ENCODE measurements around the gene SHC3.

The SHC3 gene

DNA sequence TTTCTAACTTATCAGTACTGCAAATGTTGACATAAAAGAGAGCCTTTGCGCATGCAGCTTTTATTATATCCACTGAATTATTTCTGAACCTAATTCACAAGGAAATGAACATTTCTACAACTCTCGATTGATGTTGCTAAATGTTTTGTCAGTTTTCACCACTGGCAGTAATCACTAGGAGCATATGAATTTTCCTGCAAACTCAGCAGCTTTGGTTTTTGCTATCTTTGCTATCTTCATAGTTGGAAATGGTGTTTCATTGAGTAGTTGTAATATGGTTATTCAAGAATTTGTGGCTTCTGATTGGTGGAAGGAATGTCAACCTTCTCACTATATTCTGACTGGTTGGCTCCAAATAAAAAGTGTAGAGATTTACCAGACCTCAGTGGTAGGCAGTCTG lies 8.9 kb upstream of the SHC3 start:
- ChIA-PET POLR2A (no interaction called here), CTCF (interaction anchor here (1.3 kb wide), 1 partner anchor 11 kb away, joined by 3 read pairs; no protein-coding TSS in a partner anchor)
- no peak for DNase-seq (ENCODE audit: extremely low spot score)
- TF ChIP-seq, protein P1, sequence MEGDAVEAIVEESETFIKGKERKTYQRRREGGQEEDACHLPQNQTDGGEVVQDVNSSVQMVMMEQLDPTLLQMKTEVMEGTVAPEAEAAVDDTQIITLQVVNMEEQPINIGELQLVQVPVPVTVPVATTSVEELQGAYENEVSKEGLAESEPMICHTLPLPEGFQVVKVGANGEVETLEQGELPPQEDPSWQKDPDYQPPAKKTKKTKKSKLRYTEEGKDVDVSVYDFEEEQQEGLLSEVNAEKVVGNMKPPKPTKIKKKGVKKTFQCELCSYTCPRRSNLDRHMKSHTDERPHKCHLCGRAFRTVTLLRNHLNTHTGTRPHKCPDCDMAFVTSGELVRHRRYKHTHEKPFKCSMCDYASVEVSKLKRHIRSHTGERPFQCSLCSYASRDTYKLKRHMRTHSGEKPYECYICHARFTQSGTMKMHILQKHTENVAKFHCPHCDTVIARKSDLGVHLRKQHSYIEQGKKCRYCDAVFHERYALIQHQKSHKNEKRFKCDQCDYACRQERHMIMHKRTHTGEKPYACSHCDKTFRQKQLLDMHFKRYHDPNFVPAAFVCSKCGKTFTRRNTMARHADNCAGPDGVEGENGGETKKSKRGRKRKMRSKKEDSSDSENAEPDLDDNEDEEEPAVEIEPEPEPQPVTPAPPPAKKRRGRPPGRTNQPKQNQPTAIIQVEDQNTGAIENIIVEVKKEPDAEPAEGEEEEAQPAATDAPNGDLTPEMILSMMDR (IDR thresholded peaks at IDR 0.05; ENCODE audit: control extremely low read depth, extremely low read depth, low read depth, missing control alignments): no peak

DNA sequence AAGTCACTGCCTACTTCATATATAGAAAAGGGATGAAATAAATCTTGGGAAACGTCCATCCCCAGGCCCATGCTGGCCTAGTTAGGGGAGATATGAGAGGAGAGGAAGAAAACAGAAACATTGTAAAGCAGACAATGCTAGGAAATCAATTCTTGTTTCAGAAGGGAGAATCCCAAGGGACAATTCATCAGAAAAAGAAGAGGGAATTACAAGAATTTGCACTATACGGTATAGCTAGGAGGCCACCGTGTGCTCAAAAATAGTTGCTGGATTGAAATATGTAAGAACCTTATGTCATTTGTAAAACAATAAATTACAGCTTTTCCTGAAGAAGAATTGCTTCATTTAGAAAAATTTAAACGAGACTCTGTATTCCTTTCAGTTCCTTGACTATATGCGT lies 8.3 kb upstream of the SHC3 start:
- TF ChIP-seq, protein P1 (IDR thresholded peaks at IDR 0.05; ENCODE audit: control extremely low read depth, extremely low read depth, low read depth, missing control alignments): no peak
- DNase-seq (ENCODE audit: extremely low spot score): no peak
- ChIA-PET CTCF (interaction anchor here (1.3 kb wide), 1 partner anchor 11 kb away, joined by 3 read pairs; no protein-coding TSS in a partner anchor), POLR2A (no interaction called here)

DNA sequence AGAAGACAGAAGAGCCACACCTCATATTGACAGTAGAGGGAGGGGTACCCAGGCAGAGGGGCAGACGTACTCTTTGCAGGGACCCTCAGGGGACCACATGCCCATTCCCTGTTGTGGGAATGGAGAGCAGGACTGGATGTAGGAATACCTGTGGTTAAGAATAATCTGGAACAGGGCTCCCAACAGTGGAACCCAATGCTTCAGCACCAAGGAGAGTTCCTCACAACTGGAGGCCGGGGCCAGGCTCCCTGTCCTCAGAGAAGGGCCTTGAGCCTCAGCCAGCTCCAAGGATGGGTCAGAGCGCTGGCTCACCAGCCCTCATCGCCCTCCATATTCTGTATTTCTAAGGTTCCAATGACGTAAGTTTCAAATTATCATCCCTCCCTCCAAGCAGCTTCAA lies 7.4 kb upstream of the SHC3 start:
- no peak for DNase-seq (ENCODE audit: extremely low spot score)
- TF ChIP-seq, protein P1 (IDR thresholded peaks at IDR 0.05; ENCODE audit: control extremely low read depth, extremely low read depth, low read depth, missing control alignments): no peak
- CTCF ChIA-PET: no interaction called here
- POLR2A ChIA-PET: no interaction called here

DNA sequence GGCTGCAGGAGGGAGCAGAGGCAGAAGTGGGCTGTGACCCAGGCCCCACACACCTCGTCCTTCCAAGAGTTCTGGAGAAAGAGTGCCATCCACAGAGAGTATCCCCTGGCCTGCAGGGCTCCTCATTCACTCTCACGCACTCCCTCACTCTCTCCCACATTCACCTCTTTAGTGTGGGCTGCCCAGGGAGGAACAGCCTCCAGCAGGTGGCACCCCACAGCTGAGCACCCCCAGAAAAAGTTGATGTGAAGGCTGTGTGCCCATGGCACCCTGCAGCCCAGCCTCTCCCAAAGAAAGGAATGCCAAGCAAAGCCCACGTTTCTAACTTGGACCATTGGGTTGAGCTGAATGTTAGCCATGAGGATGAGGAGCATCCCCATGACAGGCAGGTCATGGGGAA lies 4.5 kb upstream of the SHC3 start:
- DNase-seq (ENCODE audit: extremely low spot score): no peak
- CTCF ChIA-PET: interaction anchor here (1.4 to 2.5 kb wide), 3 partner anchors 11 to 95 kb away, joined by 3 to 11 read pairs (median 6); no protein-coding TSS in a partner anchor
- POLR2A ChIA-PET: no interaction called here
- TF ChIP-seq, protein P1 (IDR thresholded peaks at IDR 0.05; ENCODE audit: control extremely low read depth, extremely low read depth, low read depth, missing control alignments): peak; percentile 17

DNA sequence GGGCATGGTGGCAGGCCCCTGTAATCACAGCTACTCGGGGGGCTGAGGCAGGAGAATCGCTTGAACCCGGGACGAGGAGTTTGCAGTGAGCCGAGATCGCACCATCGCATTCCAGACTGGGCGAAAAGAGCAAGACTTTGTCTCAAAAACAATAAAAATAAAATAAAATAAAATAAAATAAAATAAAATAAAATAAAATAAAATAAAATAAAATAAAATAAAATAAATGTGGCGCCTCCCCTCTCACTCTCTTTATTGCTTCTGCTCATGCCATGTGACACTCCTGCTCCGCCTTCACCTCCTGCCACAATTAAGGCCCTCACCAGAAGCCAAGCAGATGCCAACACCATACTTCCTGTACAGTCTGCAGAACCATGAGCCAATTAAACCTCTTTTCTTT lies 3.8 kb upstream of the SHC3 start:
- DNase-seq (ENCODE audit: extremely low spot score): no peak
- ChIA-PET POLR2A (no interaction called here), CTCF (interaction anchor here (1.4 to 2.5 kb wide), 3 partner anchors 11 to 96 kb away, joined by 3 to 11 read pairs (median 6); no protein-coding TSS in a partner anchor)
- TF ChIP-seq, protein P1 (IDR thresholded peaks at IDR 0.05; ENCODE audit: control extremely low read depth, extremely low read depth, low read depth, missing control alignments): no peak

DNA sequence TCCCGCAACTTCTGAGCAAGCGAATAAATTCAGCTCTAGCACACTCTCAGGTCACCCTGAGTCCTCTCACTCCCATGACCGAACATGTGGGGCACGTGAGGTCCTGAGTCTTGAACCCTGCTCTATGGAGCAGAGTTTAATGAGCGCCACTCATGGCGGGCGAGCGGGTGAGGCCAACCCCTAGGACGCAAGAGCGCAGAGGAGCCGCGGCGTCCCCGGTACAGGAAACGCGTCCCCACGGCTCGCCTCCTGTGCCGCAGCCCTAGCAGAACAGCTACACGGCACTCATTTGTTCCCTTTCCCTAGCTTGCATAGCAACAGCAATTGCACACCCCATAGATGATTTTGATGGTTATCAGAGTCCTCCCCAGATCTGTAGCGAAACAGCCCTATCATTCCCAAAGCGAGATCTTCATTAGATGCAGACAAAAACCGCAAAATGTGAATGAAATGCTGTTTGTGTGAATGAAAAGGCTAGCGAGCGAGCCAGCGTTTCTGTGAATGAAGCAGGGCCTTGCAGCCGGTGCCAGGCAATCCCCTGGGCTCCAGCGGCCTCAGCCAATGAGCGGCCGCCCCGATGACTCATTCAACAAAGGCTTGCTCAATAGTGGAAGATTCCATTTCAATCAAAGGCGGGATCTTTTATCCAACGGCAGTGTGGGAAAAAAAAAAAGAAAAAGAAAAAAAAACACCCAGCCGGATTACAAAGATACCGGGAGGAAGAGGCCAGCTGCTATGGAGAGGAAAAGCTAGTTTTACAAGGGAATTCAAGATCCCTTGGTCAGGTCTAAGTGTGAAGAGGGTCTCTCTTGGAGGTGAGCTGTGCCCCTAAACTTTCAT lies 1.5 kb upstream of the SHC3 start:
- no peak for DNase-seq (ENCODE audit: extremely low spot score)
- TF ChIP-seq, protein P1 (IDR thresholded peaks at IDR 0.05; ENCODE audit: control extremely low read depth, extremely low read depth, low read depth, missing control alignments): no peak
- CTCF ChIA-PET: interaction anchor here (1.1 to 1.6 kb wide), 2 partner anchors 11 to 42 kb away, joined by 3 to 4 read pairs; no protein-coding TSS in a partner anchor
- POLR2A ChIA-PET: no interaction called here
